ENCODE results near the gene OBP2B.

OBP2B gene

DNA sequence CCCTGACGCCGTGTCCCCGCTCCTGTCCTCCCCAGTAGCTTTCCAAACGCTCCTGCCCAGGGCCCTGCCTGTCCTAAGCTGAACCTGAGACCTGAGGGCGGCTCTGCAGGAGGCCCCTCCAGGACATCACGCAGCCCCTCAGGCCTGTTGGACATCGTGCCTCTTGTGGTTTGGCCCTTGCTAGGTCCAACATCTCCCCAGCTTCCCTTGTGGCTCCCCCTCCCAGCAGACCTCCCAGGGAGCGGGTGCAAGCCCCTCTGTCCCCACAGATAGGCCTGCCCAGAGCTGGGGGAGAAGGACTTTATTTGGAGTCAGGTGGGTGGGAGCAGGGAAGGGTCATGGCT lies 4.1 kb downstream of the OBP2B start:
- H3K4me3 ChIP-seq (ENCODE audit: insufficient read depth in 1 of 2, low read depth in 1 of 2, low read length in 2 of 2): no peak overlapping the region
- no peak overlapping the region for H3K9ac ChIP-seq (ENCODE audit: low read length)
- H3K27me3 ChIP-seq (ENCODE audit: control insufficient read depth in 1 of 2, insufficient read depth in 1 of 2, low read length in 2 of 2): peaks cover 27 to 56% of the 10 kb centered on the region in 2 experiments
- no peak overlapping the region for H3K23ac ChIP-seq (ENCODE audit: low read length in 2 of 2)
- H4K8ac ChIP-seq (ENCODE audit: low read length): no peak overlapping the region
- H3K27ac ChIP-seq (ENCODE audit: low read length, poor library complexity, severe bottlenecking): no peak overlapping the region
- no peak overlapping the region for H3K14ac ChIP-seq (ENCODE audit: low read length in 2 of 2)
- H2AFZ ChIP-seq (ENCODE audit: low read depth, low read length): no peak overlapping the region
- no peak overlapping the region for H3K4ac ChIP-seq (ENCODE audit: low read depth in 1 of 2, low read length in 2 of 2)
- H3K4me2 ChIP-seq (ENCODE audit: low read length, poor library complexity, severe bottlenecking): no peak overlapping the region
- H2AK5ac ChIP-seq (ENCODE audit: low read length, severe bottlenecking): no peak overlapping the region
- 79% methylated on average over 8 of the region's 8 CpGs for WGBS
- H2BK15ac ChIP-seq (ENCODE audit: low read depth, poor library complexity, severe bottlenecking): no peak overlapping the region
- no peaks in the 10 kb centered on the region for H3K9me3 ChIP-seq (ENCODE audit: control insufficient read depth, low read length)
- no peak overlapping the region for H2BK12ac ChIP-seq (ENCODE audit: low read length in 2 of 2)
- no peak overlapping the region for H3K18ac ChIP-seq (ENCODE audit: low read depth in 1 of 2, low read length in 2 of 2)
- no peaks in the 10 kb centered on the region for H3K36me3 ChIP-seq (ENCODE audit: control insufficient read depth in 1 of 2, insufficient read depth in 2 of 2, low read depth in 1 of 2, low read length in 2 of 2)
- no peak overlapping the region for H2BK5ac ChIP-seq (ENCODE audit: low read depth, low read length, poor library complexity, severe bottlenecking)
- no peak for DNase-seq
- H3K4me1 ChIP-seq (ENCODE audit: control insufficient read depth, insufficient read depth, low read depth, low read length): no peaks in the 10 kb centered on the region
- no peak overlapping the region for H4K91ac ChIP-seq (ENCODE audit: low read length)
- no peaks in the 10 kb centered on the region for H3K79me1 ChIP-seq (replicated peaks; ENCODE audit: low read length, poor library complexity, severe bottlenecking)
- H2BK120ac ChIP-seq (ENCODE audit: low read depth, low read length): no peak overlapping the region

GRCh38 chr9:133204335-133204992 lies 4.6 kb downstream of the OBP2B start:
- Histone ChIP-seq H3K9me3 (ENCODE audit: control insufficient read depth, low read length) (no peaks in the 10 kb centered on the region), H3K4me1 (ENCODE audit: control insufficient read depth, insufficient read depth, low read depth, low read length) (no peaks in the 10 kb centered on the region), H3K9ac (ENCODE audit: low read length) (no peak overlapping the region), H2BK120ac (ENCODE audit: low read depth, low read length) (no peak overlapping the region), H2AFZ (ENCODE audit: low read depth, low read length) (no peak overlapping the region), H2AK5ac (ENCODE audit: low read length, severe bottlenecking) (no peak overlapping the region), H3K14ac (ENCODE audit: low read length in 2 of 2) (no peak overlapping the region), H3K4ac (ENCODE audit: low read depth in 1 of 2, low read length in 2 of 2) (no peak overlapping the region), H3K4me3 (ENCODE audit: insufficient read depth in 1 of 2, low read depth in 1 of 2, low read length in 2 of 2) (no peak overlapping the region), H3K36me3 (ENCODE audit: control insufficient read depth in 1 of 2, insufficient read depth in 2 of 2, low read depth in 1 of 2, low read length in 2 of 2) (no peaks in the 10 kb centered on the region), H2BK15ac (ENCODE audit: low read depth, poor library complexity, severe bottlenecking) (no peak overlapping the region), H3K23ac (ENCODE audit: low read length in 2 of 2) (no peak overlapping the region), H3K4me2 (ENCODE audit: low read length, poor library complexity, severe bottlenecking) (no peak overlapping the region), H3K79me1 (replicated peaks; ENCODE audit: low read length, poor library complexity, severe bottlenecking) (no peaks in the 10 kb centered on the region), H3K18ac (ENCODE audit: low read depth in 1 of 2, low read length in 2 of 2) (no peak overlapping the region), H2BK5ac (ENCODE audit: low read depth, low read length, poor library complexity, severe bottlenecking) (no peak overlapping the region), H3K27ac (ENCODE audit: low read length, poor library complexity, severe bottlenecking) (no peak overlapping the region), H4K8ac (ENCODE audit: low read length) (no peak overlapping the region), H4K91ac (ENCODE audit: low read length) (no peak overlapping the region), H2BK12ac (ENCODE audit: low read length in 2 of 2) (no peak overlapping the region), H3K27me3 (ENCODE audit: control insufficient read depth in 1 of 2, insufficient read depth in 1 of 2, low read length in 2 of 2) (peaks cover 22 to 54% of the 10 kb centered on the region in 2 experiments)
- no peak for DNase-seq
- 84% methylated on average over 17 of the region's 17 CpGs for WGBS

GRCh38 chr9:133203506-133204075 lies 5.5 kb downstream of the OBP2B start:
- Histone ChIP-seq H3K4me3 (ENCODE audit: insufficient read depth in 1 of 2, low read depth in 1 of 2, low read length in 2 of 2) (no peak overlapping the region), H3K27me3 (ENCODE audit: control insufficient read depth in 1 of 2, insufficient read depth in 1 of 2, low read length in 2 of 2) (peaks cover 21 to 58% of the 10 kb centered on the region in 2 experiments), H3K23ac (ENCODE audit: low read length in 2 of 2) (no peak overlapping the region), H2BK5ac (ENCODE audit: low read depth, low read length, poor library complexity, severe bottlenecking) (no peak overlapping the region), H2AK5ac (ENCODE audit: low read length, severe bottlenecking) (no peak overlapping the region), H3K4ac (ENCODE audit: low read depth in 1 of 2, low read length in 2 of 2) (no peak overlapping the region), H3K79me1 (replicated peaks; ENCODE audit: low read length, poor library complexity, severe bottlenecking) (no peaks in the 10 kb centered on the region), H4K91ac (ENCODE audit: low read length) (no peak overlapping the region), H3K4me1 (ENCODE audit: control insufficient read depth, insufficient read depth, low read depth, low read length) (no peaks in the 10 kb centered on the region), H4K8ac (ENCODE audit: low read length) (peak overlapping the region; percentile 48), H3K4me2 (ENCODE audit: low read length, poor library complexity, severe bottlenecking) (no peak overlapping the region), H3K36me3 (ENCODE audit: control insufficient read depth in 1 of 2, insufficient read depth in 2 of 2, low read depth in 1 of 2, low read length in 2 of 2) (no peaks in the 10 kb centered on the region), H3K18ac (ENCODE audit: low read depth in 1 of 2, low read length in 2 of 2) (no peak overlapping the region), H2AFZ (ENCODE audit: low read depth, low read length) (no peak overlapping the region), H2BK12ac (ENCODE audit: low read length in 2 of 2) (no peak overlapping the region), H3K14ac (ENCODE audit: low read length in 2 of 2) (no peak overlapping the region), H3K9ac (ENCODE audit: low read length) (no peak overlapping the region), H3K9me3 (ENCODE audit: control insufficient read depth, low read length) (no peaks in the 10 kb centered on the region), H3K27ac (ENCODE audit: low read length, poor library complexity, severe bottlenecking) (no peak overlapping the region), H2BK120ac (ENCODE audit: low read depth, low read length) (no peak overlapping the region), H2BK15ac (ENCODE audit: low read depth, poor library complexity, severe bottlenecking) (no peak overlapping the region)
- WGBS: 78% methylated on average over 9 of the region's 10 CpGs
- DNase-seq: no peak

GRCh38 chr9:133202688-133203453 lies 6.2 kb downstream of the OBP2B start:
- Histone ChIP-seq H3K79me1 (replicated peaks; ENCODE audit: low read length, poor library complexity, severe bottlenecking) (no peaks in the 10 kb centered on the region), H2BK5ac (ENCODE audit: low read depth, low read length, poor library complexity, severe bottlenecking) (no peak overlapping the region), H3K14ac (ENCODE audit: low read length in 2 of 2) (no peak overlapping the region), H3K4me1 (ENCODE audit: control insufficient read depth, insufficient read depth, low read depth, low read length) (no peaks in the 10 kb centered on the region), H3K27ac (ENCODE audit: low read length, poor library complexity, severe bottlenecking) (no peak overlapping the region), H3K18ac (ENCODE audit: low read depth in 1 of 2, low read length in 2 of 2) (no peak overlapping the region), H2AFZ (ENCODE audit: low read depth, low read length) (no peak overlapping the region), H3K4ac (ENCODE audit: low read depth in 1 of 2, low read length in 2 of 2) (no peak overlapping the region), H4K8ac (ENCODE audit: low read length) (no peak overlapping the region), H2BK12ac (ENCODE audit: low read length in 2 of 2) (no peak overlapping the region), H3K9ac (ENCODE audit: low read length) (no peak overlapping the region), H3K4me2 (ENCODE audit: low read length, poor library complexity, severe bottlenecking) (no peak overlapping the region), H2BK15ac (ENCODE audit: low read depth, poor library complexity, severe bottlenecking) (no peak overlapping the region), H4K91ac (ENCODE audit: low read length) (no peak overlapping the region), H3K9me3 (ENCODE audit: control insufficient read depth, low read length) (no peaks in the 10 kb centered on the region), H3K36me3 (ENCODE audit: control insufficient read depth in 1 of 2, insufficient read depth in 2 of 2, low read depth in 1 of 2, low read length in 2 of 2) (no peaks in the 10 kb centered on the region), H2AK5ac (ENCODE audit: low read length, severe bottlenecking) (no peak overlapping the region), H3K4me3 (ENCODE audit: insufficient read depth in 1 of 2, low read depth in 1 of 2, low read length in 2 of 2) (no peak overlapping the region), H3K27me3 (ENCODE audit: control insufficient read depth in 1 of 2, insufficient read depth in 1 of 2, low read length in 2 of 2) (peaks cover 21 to 58% of the 10 kb centered on the region in 2 experiments), H2BK120ac (ENCODE audit: low read depth, low read length) (no peak overlapping the region), H3K23ac (ENCODE audit: low read length in 2 of 2) (no peak overlapping the region)
- no peak for DNase-seq
- 87% methylated on average over 14 of the region's 14 CpGs for WGBS
